ENCODE data around the gene IQUB.

IQUB gene

GRCh38 chr7:123437447-123437995 lies 96.9 kb downstream of the IQUB start:
- TF ChIP-seq CTCF (IDR thresholded peaks at IDR 0.05; ENCODE audit: insufficient read depth, low read depth, low read length, missing control alignments) = no peak
- H3K4me3 ChIP-seq (ENCODE audit: low read depth, low read length) = no peak overlapping the region
- DNase-seq (ENCODE audit: low read depth) = no peak

GRCh38 chr7:123435080-123435700 lies 99.2 kb downstream of the IQUB start:
- no peak for TF ChIP-seq CTCF (IDR thresholded peaks at IDR 0.05; ENCODE audit: insufficient read depth, low read depth, low read length, missing control alignments)
- DNase-seq (ENCODE audit: low read depth) = no peak
- no peak overlapping the region for H3K4me3 ChIP-seq (ENCODE audit: low read depth, low read length)

GRCh38 chr7:123433665-123434064 lies 100.7 kb downstream of the IQUB start:
- H3K4me3 ChIP-seq (ENCODE audit: low read depth, low read length) = no peak overlapping the region
- no peak for DNase-seq (ENCODE audit: low read depth)
- TF ChIP-seq CTCF (IDR thresholded peaks at IDR 0.05; ENCODE audit: insufficient read depth, low read depth, low read length, missing control alignments) = no peak

- DNase-seq (ENCODE audit: low read depth) = no peak
- TF ChIP-seq CTCF (IDR thresholded peaks at IDR 0.05; ENCODE audit: insufficient read depth, low read depth, low read length, missing control alignments) = no peak
- no peak overlapping the region for H3K4me3 ChIP-seq (ENCODE audit: low read depth, low read length)
Observed at GRCh38 chr7:123432601-123433000, 101.8 kb downstream of the IQUB start.

- no peak overlapping the region for H3K4me3 ChIP-seq (ENCODE audit: low read depth, low read length)
- DNase-seq (ENCODE audit: low read depth) = no peak
- TF ChIP-seq CTCF (IDR thresholded peaks at IDR 0.05; ENCODE audit: insufficient read depth, low read depth, low read length, missing control alignments) = no peak
Observed at GRCh38 chr7:123431075-123431614, 103.2 kb downstream of the IQUB start.

- DNase-seq (ENCODE audit: low read depth) = no peak
- no peak overlapping the region for H3K4me3 ChIP-seq (ENCODE audit: low read depth, low read length)
- no peak for TF ChIP-seq CTCF (IDR thresholded peaks at IDR 0.05; ENCODE audit: insufficient read depth, low read depth, low read length, missing control alignments)
Observed at GRCh38 chr7:123425246-123425645, 109.1 kb downstream of the IQUB start.

GRCh38 chr7:123424463-123424862 lies 109.9 kb downstream of the IQUB start:
- DNase-seq (ENCODE audit: low read depth) = no peak
- H3K4me3 ChIP-seq (ENCODE audit: low read depth, low read length) = no peak overlapping the region
- no peak for TF ChIP-seq CTCF (IDR thresholded peaks at IDR 0.05; ENCODE audit: insufficient read depth, low read depth, low read length, missing control alignments)

Data from GM12865 (cell line).